Left lung (tissue), 10 donors: Measurements from ENCODE around the gene AFF2. TPM values are rescaled to one million over a fixed set of nuclear protein-coding genes. Genes with fewer than 3 reads are reported as not detected.

ENCODE experiments used
- ATAC-seq: fragments of 200-7000 bp; cut with Tn5 transposase; one replicate; pipeline ENCODE4 v1.9.1; 2020; ENCODE audit warnings: moderate library complexity
- DNase-seq, 4 donors: peaks; one replicate each; pipeline ENCODE4 v3.0.0-alpha.2; 2013 to 2020
- H3K27ac ChIP-seq, 2 donors: fragments of 200-600 bp; sonication (generic) in 1 of 2; one replicate each; pipeline versions ENCODE4 v1.5.0 to v1.8.0; 2020 to 2021
- H3K27me3 ChIP-seq, 2 donors: fragments of 200-600 bp; sonication (generic) in 1 of 2; one replicate each; pipeline versions ENCODE4 v1.5.0 to v1.8.0; 2020 to 2021
- H3K36me3 ChIP-seq, 2 donors: fragments of 200-600 bp; sonication (generic) in 1 of 2; one replicate each; pipeline versions ENCODE4 v1.5.0 to v1.8.0; 2020 to 2021
- H3K4me1 ChIP-seq, 2 donors: fragments of 200-600 bp; one replicate each; pipeline ENCODE4 v1.8.0; 2021
- H3K4me3 ChIP-seq, 2 donors: fragments of 200-600 bp; sonication (generic) in 1 of 2; one replicate each; pipeline versions ENCODE4 v1.5.0 to v1.8.0; 2020 to 2021; ENCODE audit warnings: mild to moderate bottlenecking in 1 of 2
- H3K9me3 ChIP-seq, 2 donors: fragments of 200-600 bp; sonication (generic) in 1 of 2; one replicate each; pipeline versions ENCODE4 v1.5.0 to v1.8.0; 2020 to 2021
- intact Hi-C, 2 donors: fragments of 100-400 bp; cut with DNase I; formaldehyde crosslinking; loops; one replicate each; pipeline versions ENCODE4 v1.11.2 to v1.14.2; 2022
- polyA plus RNA-seq, 6 donors: library from polyadenylated mRNA; unstranded; fragments of 120-200 nt; gene quantifications; one replicate each; pipeline ENCODE4 v1.2.1, GENCODE V29; 2013; ENCODE audit not compliant: insufficient read length in 6 of 6
- total RNA-seq, 2 donors: library from RNA; stranded (reverse); fragmentation: NEBNext Ultra II Directional; extraction: Animal tissue kit (Norgen Biotek cat#: 25700); gene quantifications; one replicate each; pipeline ENCODE4 v1.2.1, GENCODE V29; 2021
- TF ChIP-seq, protein P1 (sequence below), 2 donors: fragments of 200-600 bp; sonication (generic) in 1 of 2; IDR thresholded peaks; one replicate each; pipeline versions ENCODE4 v1.5.0 to v1.8.0; 2021; ENCODE audit warnings: antibody characterized with exemption in 2 of 2
- donor health status: DM: no; HTN: yes; CAD: no.
- donor health status: DM: no; HTN: no; CAD: no.

The AFF2 gene
- total and polyA plus RNA-seq, 8 donors, result 4.8 to 10.2 (median 5.7) TPM

DNA sequence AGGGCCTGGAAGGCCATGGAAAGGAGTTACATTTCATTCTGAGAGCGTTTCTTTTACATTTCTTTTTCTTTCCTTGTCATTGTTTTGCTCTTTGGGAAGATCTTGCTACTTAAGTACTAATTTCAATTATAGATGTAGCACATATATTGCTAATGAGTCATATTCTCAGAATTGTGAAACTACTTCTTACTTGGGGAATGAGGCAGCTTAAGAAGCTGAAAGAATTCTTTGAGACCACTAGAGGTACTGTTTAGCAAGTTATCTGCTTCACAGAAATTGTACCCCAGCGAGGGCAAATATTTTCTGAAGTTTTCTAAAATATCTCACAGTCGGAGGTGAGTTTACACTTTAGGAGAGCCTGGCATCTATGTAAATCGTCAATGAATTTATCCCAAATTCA, 100.6 kb downstream of the AFF2 start:
- H3K27ac ChIP-seq, result no peak overlapping the region
- no peak for DNase-seq
- H3K27me3 ChIP-seq, result no peaks in the 10 kb centered on the region
- ATAC-seq, result peak; percentile 73
- no peaks in the 10 kb centered on the region for H3K4me1 ChIP-seq
- H3K36me3 ChIP-seq, result no peaks in the 10 kb centered on the region
- H3K4me3 ChIP-seq, result no peak overlapping the region
- H3K9me3 ChIP-seq, result no peaks in the 10 kb centered on the region
- intact Hi-C loops, result no loop called here
- TF ChIP-seq, protein P1, sequence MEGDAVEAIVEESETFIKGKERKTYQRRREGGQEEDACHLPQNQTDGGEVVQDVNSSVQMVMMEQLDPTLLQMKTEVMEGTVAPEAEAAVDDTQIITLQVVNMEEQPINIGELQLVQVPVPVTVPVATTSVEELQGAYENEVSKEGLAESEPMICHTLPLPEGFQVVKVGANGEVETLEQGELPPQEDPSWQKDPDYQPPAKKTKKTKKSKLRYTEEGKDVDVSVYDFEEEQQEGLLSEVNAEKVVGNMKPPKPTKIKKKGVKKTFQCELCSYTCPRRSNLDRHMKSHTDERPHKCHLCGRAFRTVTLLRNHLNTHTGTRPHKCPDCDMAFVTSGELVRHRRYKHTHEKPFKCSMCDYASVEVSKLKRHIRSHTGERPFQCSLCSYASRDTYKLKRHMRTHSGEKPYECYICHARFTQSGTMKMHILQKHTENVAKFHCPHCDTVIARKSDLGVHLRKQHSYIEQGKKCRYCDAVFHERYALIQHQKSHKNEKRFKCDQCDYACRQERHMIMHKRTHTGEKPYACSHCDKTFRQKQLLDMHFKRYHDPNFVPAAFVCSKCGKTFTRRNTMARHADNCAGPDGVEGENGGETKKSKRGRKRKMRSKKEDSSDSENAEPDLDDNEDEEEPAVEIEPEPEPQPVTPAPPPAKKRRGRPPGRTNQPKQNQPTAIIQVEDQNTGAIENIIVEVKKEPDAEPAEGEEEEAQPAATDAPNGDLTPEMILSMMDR (IDR thresholded peaks at IDR 0.05), result no peak

DNA sequence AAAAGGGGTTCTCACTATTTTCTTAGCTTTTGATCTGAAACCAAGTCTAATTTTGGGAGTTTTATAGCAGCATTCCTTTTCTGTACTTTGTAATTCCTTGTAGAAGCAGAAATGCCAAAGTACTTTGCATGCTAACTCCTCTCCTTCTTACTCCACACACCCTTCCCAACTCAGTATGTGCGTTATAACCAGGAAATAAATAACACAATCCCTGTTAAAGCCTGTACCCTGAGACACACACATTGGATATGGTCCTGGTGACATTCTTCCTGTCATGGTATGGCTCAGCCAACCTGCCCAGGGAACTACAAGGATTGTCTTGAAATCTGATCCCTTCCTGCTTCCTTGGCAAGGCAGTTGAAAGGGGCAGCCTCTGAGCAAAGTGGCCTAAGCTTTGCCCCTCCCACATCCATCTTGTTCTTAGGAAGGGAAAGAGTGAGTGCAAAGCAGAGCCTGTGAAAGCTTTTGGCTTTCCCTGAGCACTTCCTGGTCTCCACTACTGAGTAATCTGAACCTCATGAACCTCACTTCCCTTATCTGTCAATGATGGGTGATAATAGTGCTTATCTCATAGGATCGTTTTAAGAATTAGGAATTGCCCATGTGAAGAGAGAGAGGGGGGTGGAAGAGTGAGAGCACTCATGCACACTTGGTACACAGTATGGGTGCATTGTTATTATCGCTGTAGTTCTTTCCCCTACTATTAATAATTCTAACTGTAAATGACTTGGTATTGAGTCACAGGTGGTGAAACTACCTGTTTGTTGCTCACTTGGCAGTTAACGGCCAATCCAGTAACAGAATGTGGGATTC, 109.3 kb downstream of the AFF2 start:
- Histone ChIP-seq H3K27me3 (no peaks in the 10 kb centered on the region), H3K9me3 (no peaks in the 10 kb centered on the region), H3K4me3 (no peak overlapping the region), H3K36me3 (no peaks in the 10 kb centered on the region), H3K4me1 (no peaks in the 10 kb centered on the region), H3K27ac (peak overlapping the region in 1 of 2 donors; percentile 67)
- intact Hi-C loops, result no loop called here
- TF ChIP-seq, protein P1 (IDR thresholded peaks at IDR 0.05), result no peak
- ATAC-seq (peak; percentile 77), DNase-seq (peak in 2 of 4 donors; percentile 3 to 31)

DNA sequence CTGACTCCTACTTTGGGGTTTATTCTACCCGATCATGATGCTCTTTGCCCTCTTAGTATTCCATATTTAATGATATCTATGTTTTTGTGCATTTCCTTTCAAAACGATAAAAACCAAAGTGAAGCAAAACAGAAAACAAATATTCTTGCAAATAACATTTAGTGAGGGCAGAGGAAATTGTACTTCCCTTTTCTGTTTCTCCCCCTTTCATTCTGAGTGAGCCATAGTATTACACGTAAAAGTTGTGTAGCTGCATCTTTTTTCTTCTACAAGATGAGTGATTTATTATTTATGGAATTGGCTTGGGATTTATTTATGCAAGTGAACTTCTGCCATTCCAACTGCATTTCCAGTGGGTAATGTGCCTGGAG, 109.9 kb downstream of the AFF2 start:
- intact Hi-C loops, result no loop called here
- Histone ChIP-seq H3K4me1 (no peaks in the 10 kb centered on the region), H3K9me3 (no peaks in the 10 kb centered on the region), H3K27ac (peak overlapping the region in 1 of 2 donors; percentile 67), H3K27me3 (no peaks in the 10 kb centered on the region), H3K4me3 (no peak overlapping the region), H3K36me3 (no peaks in the 10 kb centered on the region)
- ATAC-seq, result no peak
- TF ChIP-seq, protein P1 (IDR thresholded peaks at IDR 0.05), result no peak
- DNase-seq, result no peak

DNA sequence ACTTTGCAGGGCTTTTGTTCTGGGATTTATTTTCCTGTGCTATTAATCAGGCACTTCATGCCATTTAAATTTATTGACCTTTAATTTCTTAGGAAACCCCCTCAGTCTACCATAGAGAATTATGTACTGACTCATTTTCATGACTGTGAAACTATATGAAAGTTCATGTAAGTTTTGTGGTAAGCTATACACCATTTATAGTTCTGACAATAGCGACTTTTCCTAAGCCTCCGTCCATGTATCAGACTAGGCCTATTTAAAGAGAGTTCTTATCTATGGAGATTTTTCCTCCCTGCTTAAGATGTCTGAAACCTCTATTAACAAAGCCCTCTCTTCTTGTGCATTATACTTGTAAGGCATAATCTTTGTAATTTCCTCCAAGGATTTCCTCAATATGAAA, 111.6 kb downstream of the AFF2 start:
- DNase-seq, result no peak
- intact Hi-C loops, result no loop called here
- TF ChIP-seq, protein P1 (IDR thresholded peaks at IDR 0.05), result no peak
- no peaks in the 10 kb centered on the region for H3K36me3 ChIP-seq
- no peaks in the 10 kb centered on the region for H3K9me3 ChIP-seq
- ATAC-seq, result no peak
- H3K4me3 ChIP-seq, result no peak overlapping the region
- H3K4me1 ChIP-seq, result no peaks in the 10 kb centered on the region
- H3K27me3 ChIP-seq, result no peaks in the 10 kb centered on the region
- H3K27ac ChIP-seq, result no peak overlapping the region

DNA sequence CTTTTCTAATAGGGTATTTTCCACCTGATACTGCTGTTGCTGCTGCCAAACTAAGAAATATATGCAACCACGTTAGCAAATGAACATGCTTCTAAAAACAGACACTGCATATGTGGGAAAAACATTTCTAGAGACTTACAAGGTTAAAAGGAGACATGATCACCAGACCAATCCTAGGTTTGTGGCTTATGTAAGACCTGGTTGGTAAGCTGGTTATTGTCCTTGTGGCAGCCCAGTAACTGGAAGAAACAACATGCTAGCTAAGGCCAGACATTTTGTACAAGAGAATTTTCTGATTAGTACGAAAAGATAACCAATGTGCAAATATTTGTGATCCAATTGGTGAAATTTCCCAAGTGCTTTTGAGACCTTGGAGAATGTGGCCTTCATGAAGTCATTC, 112.0 kb downstream of the AFF2 start:
- H3K27ac ChIP-seq, result no peak overlapping the region
- H3K36me3 ChIP-seq, result no peaks in the 10 kb centered on the region
- no peaks in the 10 kb centered on the region for H3K9me3 ChIP-seq
- H3K4me1 ChIP-seq, result no peaks in the 10 kb centered on the region
- H3K4me3 ChIP-seq, result no peak overlapping the region
- H3K27me3 ChIP-seq, result no peaks in the 10 kb centered on the region
- ATAC-seq (no peak), DNase-seq (no peak)
- intact Hi-C loops, result no loop called here
- TF ChIP-seq, protein P1 (IDR thresholded peaks at IDR 0.05), result no peak
